Esophagus squamous epithelium (tissue), 4 donors: ENCODE measurements around the gene RNF133.

Source experiments
- CTCF ChIP-seq, 6 experiments: fragments of 450-650 bp in 4 of 6; fragments of 200-600 bp in 2 of 6; sonication (generic) in 2 of 6; IDR thresholded peaks; one replicate each; pipeline ENCODE4 v1.5.1; 2016 to 2019; ENCODE audit warnings: antibody characterized with exemption in 6 of 6, mild to moderate bottlenecking in 4 of 6, moderate library complexity in 4 of 6
- POLR2A ChIP-seq, 4 donors: fragments of 450-650 bp; IDR thresholded peaks; one replicate each; pipeline ENCODE4 v1.6.1; 2017; ENCODE audit warnings: antibody characterized with exemption in 4 of 4, mild to moderate bottlenecking in 4 of 4, moderate library complexity in 3 of 4

GRCh38 chr7:122675011-122675410 lies 23.9 kb downstream of the RNF133 start:
- no peak for TF ChIP-seq CTCF (IDR thresholded peaks at IDR 0.05)
- TF ChIP-seq POLR2A (IDR thresholded peaks at IDR 0.05) = no peak
